ENCODE measurements around the gene DCST2.

DCST2 gene

DNA sequence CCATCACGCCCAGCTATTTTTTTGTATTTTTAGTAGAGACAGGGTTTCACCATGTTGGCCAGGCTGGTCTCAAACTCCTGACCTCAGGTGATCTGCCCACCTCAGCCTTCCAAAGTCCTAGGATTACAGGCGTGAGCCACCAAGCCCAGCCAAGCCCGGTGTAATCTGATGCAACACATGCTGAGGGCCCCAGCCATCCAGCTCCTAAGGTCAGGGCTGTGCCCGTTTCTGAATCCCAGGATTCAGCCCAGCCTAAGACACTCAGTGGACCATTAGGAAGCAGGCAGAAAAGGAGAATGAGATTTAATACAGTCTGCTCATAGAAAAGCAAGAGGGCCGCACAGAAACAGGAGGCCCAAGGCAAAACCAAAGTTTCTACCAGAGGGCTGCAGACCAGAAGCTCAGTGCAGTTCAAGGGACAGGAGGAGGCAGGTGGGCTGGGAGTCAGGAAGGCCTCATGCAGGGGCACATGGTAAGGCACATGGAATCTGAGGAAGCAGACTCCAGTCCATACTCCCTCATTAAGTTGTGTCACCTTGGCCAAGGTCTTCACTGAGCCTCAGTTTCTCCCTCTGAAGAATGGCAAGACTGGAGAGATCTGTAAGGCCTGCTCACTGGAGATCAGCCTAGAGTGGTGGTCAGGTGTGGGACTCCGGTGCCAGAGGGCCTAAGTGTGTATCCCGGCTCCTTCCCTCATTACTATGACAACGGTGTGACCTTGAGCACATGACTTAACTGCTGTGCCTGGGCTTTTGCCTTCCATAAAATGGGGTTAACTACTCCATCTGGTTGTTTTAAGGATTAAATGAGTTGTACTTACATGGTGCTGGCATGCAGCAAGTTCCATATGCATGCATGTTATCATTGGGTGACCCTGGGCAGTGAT, 15.1 kb upstream of the DCST2 start:
- no peak for DNase-seq

DNA sequence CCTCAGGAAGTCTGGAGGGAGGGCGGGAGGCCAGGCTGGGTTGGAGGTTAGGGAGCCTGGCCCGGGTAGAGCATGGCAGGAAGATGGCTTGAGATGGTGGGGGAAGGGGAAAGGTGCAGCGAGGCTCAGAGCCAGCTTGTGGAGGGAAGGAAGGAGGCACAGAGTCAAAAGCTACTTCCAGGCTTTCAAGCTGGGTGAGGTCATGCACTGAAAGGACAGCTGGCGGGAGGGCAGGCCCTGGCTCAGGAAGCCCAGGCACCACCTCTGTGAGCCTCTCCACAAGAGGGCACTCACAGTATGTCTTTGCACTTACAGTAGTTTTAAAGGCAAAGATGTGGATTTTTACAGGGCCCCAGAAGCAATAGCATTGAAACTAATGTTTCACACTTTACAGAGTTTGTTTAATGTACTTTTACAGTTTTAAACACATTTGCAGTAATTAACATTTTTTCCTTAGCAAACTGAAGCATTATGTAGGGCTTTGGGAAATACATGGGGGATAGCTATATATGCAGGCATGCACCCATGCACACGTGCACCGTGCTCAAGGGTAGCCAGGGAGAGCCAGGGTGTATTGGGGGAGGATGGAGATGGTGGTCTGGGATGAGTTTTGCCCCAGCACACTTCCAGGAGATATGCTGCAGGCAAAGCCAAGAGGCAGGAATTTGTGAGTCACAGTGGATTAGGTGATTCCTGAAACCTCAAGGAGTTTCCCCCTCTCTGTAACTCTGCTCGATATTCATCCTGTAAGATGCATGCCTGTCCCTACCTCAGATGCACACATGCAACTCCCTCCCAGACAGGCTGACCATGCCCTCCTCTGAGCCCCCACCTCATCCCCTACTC, 11.5 kb upstream of the DCST2 start:
- no peak for DNase-seq

GRCh38 chr1:155044365-155044764, 10.8 kb upstream of the DCST2 start:
- DNase-seq: no peak

- DNase-seq: no peak
These were observed 10.2 kb upstream of the DCST2 start for GRCh38 chr1:155043793-155044192.

GRCh38 chr1:155043301-155043702, 9.7 kb upstream of the DCST2 start:
- DNase-seq: no peak

DNA sequence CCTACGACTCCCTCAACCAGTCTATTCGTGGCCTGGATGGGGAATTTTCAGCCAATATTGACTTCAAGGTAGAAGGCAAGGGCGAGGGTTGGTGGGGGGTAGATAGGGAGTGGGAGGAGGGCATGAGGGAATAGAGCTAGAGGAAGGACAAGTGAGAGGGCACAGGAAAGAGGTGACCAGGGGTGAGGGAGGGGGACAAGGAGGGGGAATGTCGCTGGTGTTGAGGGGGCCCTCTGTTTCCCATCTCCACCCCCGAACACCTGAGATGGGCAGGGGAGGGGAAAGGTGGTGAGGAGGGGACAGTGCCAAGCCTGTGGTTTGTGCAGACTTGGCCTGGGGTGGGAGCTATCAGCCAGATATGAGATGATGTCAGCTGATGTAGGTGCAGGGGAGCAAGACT, 9.2 kb upstream of the DCST2 start:
- DNase-seq: no peak

DNA sequence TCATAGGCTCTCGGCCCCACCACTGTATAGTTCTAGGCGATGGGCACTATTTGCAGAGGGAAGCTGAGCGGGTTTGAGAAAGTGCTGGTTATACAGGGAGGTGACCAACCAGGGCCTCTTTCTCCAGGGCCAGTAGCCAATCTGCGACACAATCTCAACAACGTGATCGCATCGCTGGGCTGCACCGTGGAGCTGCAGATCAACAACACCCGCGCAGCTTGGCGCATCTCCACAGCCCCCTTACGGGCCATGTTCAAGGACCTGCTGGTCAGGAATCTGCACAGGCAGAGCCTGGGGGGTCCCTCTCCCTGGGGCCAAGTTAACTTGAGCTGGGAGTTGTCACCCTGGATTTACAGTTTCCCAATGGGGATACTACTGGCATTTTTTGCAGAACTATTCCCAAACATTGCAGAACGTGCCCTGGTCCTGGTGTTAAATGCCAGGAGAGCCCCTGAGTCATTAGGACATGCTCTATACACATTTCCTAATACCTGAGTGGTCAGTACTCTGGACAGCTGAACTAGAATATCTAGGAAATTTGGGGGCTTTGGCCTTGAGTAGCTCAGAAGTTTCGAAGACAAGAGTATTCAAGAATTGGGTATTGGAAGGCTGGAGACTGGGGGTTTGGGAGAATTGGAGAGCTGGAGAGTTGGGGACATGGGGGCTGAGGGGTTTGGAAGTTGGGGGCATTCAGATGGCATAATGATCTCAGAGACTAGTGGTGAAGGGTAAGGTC, 6.9 kb upstream of the DCST2 start:
- DNase-seq: no peak

GRCh38 chr1:155039308-155039669, 5.7 kb upstream of the DCST2 start:
- DNase-seq: no peak

DNA sequence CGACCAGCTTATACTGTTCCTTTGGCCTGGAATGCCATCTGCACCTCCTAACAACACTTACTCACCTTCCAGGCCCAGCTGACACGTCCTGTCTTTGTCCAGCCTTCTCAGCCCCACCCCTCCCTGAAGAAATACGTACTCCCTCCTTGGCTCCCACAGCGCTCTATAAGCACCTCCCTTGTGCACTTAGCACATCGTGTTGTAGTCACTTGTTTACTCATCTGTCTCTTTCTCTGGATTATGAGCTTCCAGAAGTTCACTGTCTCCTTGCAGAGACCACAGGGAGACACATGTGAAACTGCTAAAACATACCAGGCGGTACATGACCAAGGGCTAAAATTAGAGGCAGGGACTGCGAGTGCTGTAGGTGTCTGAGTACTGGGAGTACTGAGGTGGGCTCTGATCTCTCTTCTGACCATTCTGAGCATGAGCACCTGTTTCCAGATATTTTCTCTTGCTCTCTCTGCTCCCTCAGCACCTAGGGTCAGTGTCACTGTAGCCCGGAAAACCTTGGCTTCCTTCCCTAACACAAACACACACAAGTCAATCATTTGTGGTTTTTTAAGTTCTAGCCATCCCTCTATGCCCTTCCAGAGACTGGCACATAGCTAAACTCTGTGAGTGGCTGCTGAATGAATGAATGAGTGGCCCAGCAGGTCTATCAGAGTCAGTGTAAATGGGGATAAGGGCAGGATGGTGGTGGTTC, 5.2 kb upstream of the DCST2 start:
- DNase-seq: no peak

- DNase-seq: no peak
These were observed 4.4 kb upstream of the DCST2 start for GRCh38 chr1:155037851-155038441.

DNA sequence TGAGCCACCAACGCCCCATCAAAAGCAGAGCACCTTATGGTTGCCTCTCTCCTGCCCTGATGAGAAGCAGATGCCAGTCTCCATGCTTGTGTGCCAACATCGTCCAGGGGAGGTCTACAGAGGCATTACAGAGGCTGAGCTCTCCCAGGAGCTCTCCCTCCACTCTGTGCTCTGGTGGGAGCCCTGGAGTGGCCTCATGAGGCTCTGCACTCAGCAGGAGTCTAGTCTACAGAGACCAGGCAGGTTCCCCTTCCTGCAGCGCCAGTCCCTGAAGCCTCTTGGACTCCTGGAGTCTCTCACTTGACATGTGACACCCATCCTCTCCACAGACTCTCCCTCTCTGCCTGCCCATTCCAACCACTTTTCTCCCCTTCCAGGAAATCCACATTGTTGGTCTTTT, 3.5 kb upstream of the DCST2 start:
- DNase-seq: no peak

GRCh38 chr1:155035936-155036335, 2.4 kb upstream of the DCST2 start:
- DNase-seq: no peak

- no peak for DNase-seq
These were observed 982 bp upstream of the DCST2 start for GRCh38 chr1:155034318-155035208.

- DNase-seq: no peak
These were observed 695 bp downstream of the DCST2 start for GRCh38 chr1:155032886-155033285.

DNA sequence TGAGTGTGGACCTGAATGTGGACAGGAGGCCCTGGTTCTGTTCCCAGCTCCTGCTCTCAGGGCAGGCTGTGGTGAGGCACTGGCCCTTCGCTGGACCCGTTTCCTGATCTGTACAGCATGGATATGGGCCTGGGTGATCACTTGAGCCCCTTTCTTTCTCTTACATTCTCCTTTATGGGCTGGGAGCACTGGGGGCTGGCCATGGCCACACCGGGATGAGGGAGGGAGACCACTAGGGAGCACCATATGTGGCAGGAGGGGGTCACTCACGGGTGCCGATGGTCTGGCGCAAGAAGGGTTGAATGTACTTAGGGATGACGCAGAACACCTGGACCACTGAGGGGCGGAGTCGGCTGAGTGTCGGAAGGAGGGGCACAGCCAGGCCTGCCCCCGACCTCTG, 2.7 kb downstream of the DCST2 start:
- no peak for DNase-seq

- DNase-seq: no peak
These were observed 3.3 kb downstream of the DCST2 start for GRCh38 chr1:155030243-155030795.

DNA sequence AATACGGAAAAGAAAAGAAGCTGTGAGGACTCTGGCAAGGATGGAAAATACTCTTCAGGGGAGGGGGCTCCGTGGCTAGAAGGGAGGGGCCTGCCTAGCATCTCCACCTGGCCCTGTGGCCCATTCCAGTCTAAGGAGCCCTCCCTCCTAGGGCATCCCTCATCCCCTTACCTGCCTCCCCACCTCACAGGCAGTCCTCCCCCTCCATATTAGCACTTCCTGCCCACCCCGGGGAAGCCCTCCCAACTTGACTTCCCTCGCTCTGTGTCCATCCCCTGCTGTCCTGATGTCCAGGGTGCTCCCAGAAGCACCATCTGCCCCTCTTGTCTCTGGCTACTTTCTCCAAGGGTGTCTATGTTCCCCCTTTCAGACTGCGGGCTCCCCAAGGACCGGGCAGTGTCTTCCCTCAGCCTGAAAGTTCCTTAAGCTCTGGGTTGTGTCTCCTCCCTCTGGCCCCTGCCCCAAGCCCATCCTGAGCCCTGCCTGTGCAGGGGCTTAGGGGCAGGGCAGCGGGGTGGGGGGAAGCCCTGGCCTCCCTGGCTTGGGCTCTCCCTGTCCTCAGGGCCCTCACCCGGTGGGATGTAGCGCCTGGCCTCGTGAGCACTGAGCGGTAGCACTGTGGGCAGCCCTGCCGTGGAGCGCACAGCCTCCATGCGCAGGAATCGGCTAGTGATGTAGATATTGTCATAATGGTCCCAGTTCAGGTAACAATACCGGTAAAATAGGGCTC, 3.9 kb downstream of the DCST2 start:
- DNase-seq: no peak

DNA sequence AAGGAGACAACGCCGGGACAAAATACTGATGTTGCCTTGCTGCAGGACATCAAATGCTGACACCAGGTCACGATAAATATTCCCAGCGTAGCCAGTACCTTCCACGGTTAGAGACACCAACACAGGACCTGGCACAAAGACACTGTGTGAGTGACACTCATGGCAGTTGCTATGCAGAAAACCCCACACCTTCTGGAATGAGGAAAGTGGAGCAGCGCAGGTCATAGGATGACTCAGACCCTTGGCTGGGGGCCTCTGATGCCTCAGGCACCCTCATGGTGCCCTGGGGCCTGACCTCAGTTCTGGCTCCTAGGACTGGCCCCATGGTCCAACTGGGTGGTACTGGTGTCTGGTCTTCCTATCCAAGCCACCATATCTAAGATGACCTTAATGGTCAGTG, 7.0 kb downstream of the DCST2 start:
- no peak for DNase-seq

DNA sequence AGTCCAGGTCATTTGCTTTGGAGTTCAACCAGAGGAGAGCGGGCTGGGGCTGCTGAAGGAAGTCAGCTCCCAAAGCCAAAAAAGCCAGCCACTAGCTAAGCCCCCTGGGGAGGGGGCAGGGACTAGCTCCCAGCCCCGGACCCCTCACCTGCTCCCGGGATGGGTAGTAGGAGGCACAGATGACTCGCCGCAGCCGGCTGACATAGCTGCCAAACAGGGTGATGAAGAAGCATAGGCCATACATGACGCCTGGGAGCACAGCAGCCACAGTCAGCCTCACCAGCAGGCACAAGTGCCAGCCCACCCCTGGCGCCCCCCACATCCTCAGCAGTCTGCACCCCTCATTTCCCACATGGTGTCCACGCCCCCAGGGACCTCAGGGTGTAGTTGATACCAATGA, 7.4 kb downstream of the DCST2 start:
- no peak for DNase-seq

GRCh38 chr1:155024315-155024714, 9.3 kb downstream of the DCST2 start:
- no peak for DNase-seq

Data from NCI-H1417 treated with DMSO at 0.1 percent for 48 hours (cell line).